Tibial nerve (tissue), 3 donors: ENCODE results near the gene S100A13.

Source experiments
- CTCF ChIP-seq, 5 experiments: fragments of 200-600 bp in 3 of 5; fragments of 450-650 bp in 2 of 5; sonication (generic) in 3 of 5; IDR thresholded peaks; one replicate each; pipeline ENCODE4 v1.5.1; 2016 to 2019; ENCODE audit warnings: antibody characterized with exemption in 5 of 5, mild to moderate bottlenecking in 3 of 5, moderate library complexity in 2 of 5
- POLR2A ChIP-seq, 2 donors: fragments of 450-650 bp; IDR thresholded peaks; one replicate each; pipeline ENCODE4 v1.6.1; 2017; ENCODE audit warnings: antibody characterized with exemption in 2 of 2, mild to moderate bottlenecking in 2 of 2, moderate library complexity in 2 of 2

GRCh38 chr1:153646672-153647345 is 19.5 kb upstream of the S100A13 start:
- TF ChIP-seq CTCF (IDR thresholded peaks at IDR 0.05): no peak
- no peak for TF ChIP-seq POLR2A (IDR thresholded peaks at IDR 0.05)
